ENCODE results near the gene ATAD5.
"Not testable (repeated sequence)": the region's sequence is repeated elsewhere in the genome, so short reads cannot be mapped to it uniquely, and the experiment has no call there.

Gene ATAD5

GRCh38 chr17:30823421-30823820, 8.3 kb upstream of the ATAD5 start:
- no peak for DNase-seq

DNA sequence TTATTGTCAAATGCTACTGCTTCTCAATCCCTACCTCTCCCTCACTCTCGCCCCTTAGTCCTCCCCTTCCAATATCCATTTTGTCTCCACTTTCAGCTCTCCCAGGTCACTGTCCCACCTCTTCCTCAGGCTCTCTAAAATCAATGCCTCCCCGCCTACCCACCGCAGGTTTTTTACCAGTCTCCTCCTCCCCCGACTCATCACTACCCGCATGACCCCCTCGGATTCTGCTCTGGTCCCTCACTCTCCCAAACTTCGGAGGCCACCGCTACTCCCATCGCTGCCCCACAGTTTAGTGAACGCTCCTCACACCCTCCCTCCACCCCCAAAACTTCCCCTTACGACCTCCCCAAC, 7.8 kb upstream of the ATAD5 start:
- peak; percentile 41 for DNase-seq

- peak; percentile 91 for DNase-seq
Observed at GRCh38 chr17:30824356-30825145, 7.2 kb upstream of the ATAD5 start, which contains the start of gene CRLF3. Gene CRLF3, minus strand, starts transcription at chr17:30824692. Its CDS starts 41 bp downstream, at chr17:30824651.

DNA sequence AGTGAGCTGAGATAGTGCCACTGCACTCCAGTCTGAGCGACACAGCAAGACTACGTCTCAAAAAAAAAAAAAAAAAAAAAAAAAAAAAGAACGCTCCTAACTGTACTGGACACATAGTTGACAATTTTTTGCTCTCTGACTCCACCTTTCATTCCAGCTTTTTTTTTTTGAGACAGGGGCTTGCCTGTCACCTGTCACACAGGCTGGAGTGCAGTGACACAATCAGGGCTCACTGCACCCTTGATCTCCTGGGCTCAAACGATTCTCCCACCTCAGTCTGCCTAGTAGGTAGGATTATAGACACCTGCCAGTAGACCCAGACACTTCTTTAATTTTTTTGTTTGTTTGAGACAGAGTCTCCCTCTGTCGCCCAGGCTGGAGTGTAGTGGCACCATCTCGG, 4.7 kb upstream of the ATAD5 start:
- no peak for DNase-seq

DNA sequence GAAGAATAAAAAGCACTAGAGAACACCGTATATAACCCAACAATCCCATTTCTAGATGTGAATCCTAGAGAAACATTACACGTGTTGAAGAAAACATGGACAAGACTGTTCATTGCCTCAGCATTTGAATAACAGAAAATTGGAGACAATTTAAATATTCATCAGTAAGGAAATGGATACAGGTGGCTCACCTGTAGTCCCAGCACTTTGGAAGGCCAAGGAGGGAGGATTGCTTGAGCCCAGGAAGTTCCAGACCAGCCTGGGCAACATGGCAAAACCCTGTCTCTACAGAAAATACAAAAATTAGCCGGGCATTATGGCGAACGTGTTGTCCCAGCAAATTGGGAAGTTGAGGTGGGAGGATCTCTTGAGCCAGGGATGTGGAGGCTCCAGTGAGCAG, 2.7 kb upstream of the ATAD5 start:
- DNase-seq: no peak

DNA sequence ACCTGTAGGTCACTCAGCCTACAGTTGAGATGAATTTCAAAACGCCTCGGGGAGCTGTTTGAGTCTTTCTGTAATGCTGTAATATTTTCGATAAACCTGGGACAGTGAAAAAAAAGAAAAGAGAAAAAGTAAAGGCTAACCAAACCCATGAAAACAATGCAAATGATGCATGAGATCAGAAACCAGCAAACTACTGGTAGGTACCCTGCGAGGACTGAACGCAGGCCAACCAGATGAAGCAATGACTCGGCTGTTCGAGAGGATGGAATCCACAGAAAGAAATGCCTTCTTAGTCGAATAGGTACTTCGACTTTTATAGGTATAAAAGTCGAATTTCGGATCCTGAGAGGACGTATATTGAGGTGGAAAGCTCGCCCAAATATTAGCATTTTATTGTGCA, 509 bp upstream of the ATAD5 start:
- no peak for DNase-seq

DNA sequence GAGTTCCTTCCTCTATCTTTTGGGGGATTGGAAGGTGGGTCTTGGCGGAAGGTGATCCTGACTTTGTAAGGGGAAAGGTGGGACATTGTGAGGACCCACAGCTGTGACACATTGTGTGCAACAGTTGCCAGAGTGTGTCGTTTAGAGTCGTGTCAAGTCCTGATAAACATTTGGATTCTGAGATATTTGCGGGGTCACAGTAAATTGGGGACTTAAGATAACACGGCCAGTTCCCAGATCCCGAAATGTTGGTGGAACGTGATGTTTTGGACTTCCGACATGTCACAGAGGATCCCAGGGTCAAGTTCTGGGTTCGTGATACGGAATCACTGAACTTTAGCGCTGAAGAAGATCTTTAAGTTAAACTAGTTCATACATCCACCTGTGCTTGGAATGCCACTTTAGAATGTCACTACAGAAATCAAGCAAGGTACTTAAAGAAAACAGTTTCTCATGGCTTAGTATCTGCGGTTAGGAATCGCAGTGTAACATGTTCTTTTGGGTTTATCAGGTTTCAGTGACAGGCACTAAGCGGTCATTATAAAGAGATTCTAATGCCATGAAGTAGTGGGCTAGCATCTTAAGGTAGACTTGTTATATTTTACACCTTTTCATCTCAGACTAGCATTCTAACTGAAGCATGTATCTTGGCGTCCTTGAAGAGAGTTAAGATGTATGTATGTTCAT, 815 bp downstream of the ATAD5 start:
- no peak for DNase-seq

DNA sequence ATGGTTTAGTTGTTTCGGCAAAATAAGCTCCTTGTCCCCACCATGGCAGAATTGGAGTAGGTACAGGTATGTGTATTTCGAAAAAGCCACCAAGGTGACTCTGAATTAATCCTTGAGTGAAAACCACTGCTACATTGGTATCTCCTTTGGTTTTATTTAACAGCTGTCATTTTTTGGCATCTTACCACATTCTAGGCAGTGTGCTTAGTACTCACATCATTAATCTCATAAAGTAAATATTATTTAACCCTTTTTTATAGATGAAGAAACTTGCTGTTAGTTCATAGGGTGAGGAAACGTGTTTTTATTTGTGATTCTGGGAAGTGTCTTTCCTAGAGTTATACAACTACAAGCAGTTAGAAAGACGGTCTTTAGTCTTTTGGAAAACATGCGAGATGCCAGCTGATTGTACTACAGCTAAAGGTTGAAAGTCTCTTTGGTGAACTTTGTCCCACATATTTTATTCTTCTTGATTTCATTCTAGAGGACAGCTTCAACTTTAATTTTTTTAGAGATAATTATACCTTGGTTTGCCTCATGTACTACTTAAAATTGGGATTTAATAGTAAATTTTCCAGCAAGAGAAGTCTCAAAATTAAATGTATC, 6.5 kb downstream of the ATAD5 start:
- no peak for DNase-seq

DNA sequence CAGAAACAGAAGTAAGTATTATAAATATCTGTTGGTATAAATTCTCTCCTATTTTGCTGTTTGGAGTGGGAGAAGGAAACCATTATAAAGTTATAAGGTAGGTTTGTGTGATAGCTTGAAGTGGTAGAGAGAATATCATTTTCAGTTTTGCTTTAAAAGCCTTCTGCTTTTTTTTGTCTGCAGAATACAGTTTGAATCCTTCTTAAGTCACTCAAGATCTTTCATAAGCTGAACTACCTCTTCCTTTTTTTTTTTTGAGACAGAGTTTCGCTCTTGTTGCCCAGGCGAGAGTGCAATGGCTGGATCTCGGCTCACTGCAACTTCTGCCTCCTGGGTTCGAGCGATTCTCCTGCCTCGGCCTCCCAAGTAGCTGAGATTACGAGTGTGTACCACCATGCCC, 9.0 kb downstream of the ATAD5 start:
- DNase-seq: no peak

DNA sequence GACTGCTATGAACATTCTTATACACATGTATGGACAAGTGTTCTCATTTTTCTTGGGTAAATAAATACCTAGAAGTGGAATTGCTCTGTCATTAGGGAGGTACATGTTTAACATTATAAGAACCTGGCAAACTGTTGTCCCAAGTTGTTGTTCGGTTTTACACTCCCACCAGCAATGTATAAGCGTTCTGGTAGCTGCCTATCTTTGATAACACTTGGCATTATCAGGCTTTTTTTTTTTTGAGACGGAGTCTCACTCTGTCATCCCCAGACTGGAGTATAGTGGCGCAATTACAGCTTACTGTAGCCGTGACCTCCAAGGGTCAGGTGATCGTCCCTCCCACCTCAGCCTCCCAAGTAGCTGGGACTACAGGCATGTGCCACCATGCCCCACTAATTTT, 16.3 kb downstream of the ATAD5 start:
- DNase-seq: no peak

DNA sequence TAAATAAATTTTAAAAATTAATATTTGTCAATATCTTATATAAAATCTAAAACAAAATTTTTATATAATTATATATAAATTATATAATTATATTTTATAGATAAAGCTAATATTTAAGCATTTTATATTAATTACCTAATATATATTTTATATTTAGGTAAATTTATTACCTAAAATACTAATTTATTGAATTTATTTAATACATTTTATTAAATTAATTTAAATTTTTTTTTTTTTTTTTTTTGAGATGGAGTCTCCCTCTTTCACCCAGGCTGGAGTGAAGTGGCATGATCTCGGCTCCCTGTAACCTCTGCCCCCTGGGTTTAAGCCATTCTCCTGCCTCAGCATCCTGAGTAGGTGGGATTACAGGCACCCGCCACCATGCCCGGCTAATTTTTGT, 22.4 kb downstream of the ATAD5 start:
- DNase-seq: no peak

DNA sequence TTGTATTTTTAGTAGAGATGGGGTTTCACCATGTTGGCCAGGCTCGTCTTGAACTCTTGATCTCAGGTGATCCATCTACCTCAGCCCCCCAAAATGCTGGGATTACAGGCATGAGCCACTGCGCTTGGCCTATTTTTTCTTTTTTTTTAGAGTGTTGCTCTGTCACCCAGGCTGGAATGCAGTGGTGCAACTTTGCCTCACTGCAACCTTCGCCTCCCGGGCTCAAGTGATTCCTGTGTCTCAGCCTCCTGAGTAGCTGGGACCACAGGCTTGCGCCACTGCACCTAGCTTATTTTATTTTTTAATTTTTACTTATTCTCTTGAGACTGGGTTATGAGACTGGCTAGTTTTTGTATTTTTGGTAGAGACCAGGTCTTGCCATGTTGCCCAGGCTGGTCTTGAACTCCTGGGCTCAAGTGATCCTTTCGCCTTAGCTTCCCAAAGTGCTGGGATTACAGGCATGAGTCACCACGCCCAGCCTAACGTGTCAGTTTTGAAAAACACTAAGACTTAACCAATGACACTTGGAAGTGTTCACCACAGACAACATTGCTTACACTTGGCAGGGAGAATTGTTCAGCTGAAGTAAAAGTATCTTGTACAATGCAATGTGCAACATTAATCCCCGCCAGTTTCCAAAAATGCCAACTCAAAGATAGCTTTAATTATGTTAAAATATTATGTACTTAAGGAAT, 26.9 kb downstream of the ATAD5 start:
- DNase-seq: no peak

GRCh38 chr17:30864636-30865035, 32.9 kb downstream of the ATAD5 start:
- DNase-seq: no peak

DNA sequence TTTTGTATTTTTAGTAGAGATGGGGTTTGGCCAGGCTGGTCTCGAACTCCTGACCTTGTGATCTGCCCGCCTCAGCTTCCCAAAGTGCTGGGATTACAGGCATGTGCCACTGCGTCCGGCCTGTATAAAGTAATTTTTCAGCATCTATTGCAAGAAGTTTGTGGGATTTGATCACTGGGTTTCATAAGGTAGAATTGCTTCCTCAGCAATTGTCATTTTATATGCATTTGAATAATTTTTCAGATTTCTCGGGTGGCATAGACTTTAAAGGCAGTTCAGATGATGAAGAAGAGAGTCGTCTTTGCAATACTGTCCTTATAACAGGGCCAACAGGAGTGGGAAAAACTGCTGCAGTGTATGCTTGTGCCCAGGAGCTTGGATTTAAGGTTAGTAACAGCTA, 37.2 kb downstream of the ATAD5 start:
- no peak for DNase-seq

DNA sequence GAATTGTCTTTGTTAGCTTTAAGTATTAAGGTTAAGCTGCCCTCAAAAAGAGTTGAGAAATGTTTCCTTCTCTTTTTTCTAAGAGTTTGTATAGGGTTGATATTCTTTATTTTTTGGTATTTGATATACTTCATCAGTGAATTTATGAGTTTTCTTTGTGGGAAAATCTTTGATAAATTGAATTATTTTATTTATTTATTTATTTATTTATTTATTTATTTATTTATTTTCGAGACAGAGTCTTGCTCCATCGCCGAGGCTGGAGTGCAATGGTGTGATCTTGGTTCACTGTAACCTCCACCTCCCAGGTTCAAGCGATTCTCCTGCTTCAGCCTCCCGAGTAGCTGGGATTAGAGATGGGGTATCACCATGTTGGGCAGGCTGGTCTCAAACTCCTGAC, 54.4 kb downstream of the ATAD5 start:
- DNase-seq: no peak

DNA sequence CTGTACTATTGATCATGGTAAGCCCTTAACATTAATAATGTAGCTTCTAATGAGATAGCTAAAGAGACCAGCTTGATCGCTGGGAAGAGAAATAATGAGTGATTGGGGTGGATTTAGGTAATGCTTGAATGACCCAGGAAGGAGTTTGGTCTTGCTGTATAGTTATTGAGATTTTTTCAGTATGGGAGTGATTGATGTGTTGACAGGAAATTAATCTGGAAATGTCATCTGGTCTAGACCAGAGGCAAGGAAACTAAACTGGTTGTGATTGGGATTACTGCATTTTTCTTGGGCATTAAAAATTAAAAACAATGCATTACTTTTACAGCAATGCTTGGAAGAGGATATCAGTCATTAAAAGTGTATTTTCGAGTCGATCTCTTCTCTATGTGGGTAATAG, 62.5 kb downstream of the ATAD5 start:
- DNase-seq: no peak

- no peak for DNase-seq
Observed at GRCh38 chr17:30897311-30897710, 65.5 kb downstream of the ATAD5 start.

DNA sequence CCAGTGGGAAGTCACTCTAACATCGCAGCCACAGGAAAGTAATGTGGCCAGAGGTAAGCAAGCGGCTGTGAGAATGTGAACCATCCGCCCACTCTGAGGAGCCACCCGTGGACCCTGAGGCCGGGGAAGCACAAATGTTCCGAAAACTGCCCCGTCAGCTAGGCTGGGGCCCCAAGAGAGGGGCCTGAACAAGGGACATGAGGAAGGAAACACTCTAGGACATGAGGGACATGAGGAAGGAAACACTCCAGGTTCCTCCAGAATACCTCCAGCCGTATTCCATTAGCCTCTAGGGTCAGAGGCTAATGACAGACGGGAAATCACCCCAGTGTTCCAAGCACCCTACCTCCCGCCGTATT, 74.0 kb downstream of the ATAD5 start:
- DNase-seq: no peak

DNA sequence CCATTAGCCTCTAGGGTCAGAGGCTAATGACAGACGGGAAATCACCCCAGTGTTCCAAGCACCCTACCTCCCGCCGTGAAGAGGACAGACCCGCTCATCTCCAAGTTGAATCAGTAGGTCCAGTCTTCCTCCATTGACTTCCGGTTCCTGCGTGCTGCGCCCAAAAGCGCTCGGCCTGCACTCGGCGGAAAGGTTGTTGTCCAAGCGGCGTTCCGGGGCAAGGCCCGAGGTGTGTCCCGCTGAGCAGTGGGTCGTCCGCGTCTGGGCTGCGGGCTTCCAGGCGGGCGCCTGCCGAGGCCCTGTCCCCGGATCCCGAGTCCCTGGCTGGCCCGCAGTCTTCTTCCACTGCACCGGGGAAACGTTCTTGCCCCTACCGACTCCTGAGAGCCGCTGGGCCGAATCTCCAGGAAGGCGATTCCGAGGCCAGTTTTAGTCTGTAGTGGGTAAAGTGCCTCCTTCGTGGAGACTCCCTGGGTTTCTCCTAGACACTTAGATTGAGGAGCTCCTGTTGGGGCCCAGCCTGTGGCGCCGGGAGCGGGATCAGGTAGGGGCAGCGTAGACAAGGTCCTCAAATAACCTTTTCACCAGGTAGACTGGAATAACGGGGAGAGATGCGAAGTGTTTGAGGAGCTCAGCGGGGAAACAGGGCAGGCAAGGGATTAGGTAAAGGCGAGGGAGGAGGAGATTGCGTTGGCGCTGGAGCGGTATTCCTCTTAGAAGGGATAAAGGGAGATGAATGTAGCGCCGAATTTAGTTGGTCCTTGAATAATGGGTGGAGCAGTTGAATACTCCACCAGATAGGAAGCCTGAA, 74.5 kb downstream of the ATAD5 start, which contains the start of gene TEFM:
Gene TEFM (minus strand): TSS at position 138 of the 811 bp plus-strand sequence. CDS start 40 bp downstream, at position 98.
- DNase-seq: peak; percentile 91

- DNase-seq: no peak
Observed at GRCh38 chr17:30908717-30909420, 77.1 kb downstream of the ATAD5 start.

DNA sequence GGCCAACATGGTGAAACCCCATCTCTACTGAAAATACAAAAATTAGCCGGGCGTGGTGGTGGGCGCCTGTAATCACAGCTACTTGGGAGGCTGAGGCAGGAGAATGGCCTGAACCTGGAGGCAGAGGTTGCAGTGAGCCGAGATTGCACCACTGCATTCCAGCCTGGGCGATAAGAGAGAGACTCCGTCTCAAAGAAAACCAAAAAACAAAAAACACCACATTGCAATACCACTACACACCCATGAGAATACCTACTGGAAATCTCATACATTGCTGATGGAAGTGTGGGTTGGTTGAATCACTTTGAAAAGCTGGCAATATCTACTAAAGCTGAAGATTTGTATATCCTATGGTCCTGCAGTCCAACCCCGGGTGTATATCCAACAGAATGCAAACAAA, 78.4 kb downstream of the ATAD5 start:
- DNase-seq: not testable (repeated sequence)

- DNase-seq: no peak
Observed at GRCh38 chr17:30913955-30914354, 82.2 kb downstream of the ATAD5 start.
